Purkinje cell (primary cell): ENCODE results near the gene GRPEL2. TPM values are rescaled to one million over a fixed set of nuclear protein-coding genes. Genes with fewer than 3 reads are reported as not detected.

Experiments
- polyA plus RNA-seq: library from polyadenylated mRNA; unstranded; fragments of >200 nt; fragmentation: Nextera tagmentation; gene quantifications from 2 replicates; pipeline ENCODE4 v1.2.1, GENCODE V29; 2014

Gene GRPEL2, protein sequence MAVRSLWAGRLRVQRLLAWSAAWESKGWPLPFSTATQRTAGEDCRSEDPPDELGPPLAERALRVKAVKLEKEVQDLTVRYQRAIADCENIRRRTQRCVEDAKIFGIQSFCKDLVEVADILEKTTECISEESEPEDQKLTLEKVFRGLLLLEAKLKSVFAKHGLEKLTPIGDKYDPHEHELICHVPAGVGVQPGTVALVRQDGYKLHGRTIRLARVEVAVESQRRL
- polyA plus RNA-seq: 11.6 and 16.6 TPM in 2 replicates

DNA sequence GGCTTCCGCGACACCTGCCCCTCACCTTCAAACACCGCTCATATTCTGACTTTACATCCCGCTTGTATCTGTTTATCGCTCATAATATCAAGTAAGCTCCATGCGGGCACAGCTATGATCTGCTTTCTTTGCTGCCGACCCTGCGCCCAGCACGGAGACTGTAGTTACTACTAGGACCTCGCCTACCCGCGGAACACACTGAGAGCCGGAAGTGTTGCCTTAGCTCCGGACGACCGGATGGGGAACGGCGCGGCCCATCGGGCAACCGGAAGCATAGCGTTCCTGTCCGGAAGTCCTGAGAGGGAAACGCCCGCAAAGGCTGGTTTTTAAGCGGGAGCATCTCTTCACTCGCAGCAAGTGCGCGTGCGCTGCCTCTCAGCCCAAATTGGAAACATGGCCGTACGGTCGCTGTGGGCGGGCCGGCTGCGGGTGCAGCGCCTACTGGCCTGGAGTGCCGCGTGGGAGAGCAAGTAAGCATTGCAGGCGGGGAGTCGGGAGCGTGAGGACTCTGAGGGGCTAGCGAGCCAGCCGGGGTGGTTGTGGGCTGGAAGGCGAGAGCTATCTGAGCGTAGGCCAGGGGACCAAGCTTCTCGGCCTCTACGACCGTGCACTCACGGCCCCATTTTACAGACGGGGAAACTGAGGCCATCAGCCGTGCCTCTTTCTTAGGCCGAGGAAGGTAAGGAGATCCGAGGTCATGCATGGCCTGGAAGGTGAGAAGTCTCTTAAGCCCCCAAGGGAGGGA lies at the start of gene GRPEL2:
TSS of gene GRPEL2 (plus strand) at position 353 of the 745 bp plus-strand sequence. CDS start at position 394, 41 bp downstream.

DNA sequence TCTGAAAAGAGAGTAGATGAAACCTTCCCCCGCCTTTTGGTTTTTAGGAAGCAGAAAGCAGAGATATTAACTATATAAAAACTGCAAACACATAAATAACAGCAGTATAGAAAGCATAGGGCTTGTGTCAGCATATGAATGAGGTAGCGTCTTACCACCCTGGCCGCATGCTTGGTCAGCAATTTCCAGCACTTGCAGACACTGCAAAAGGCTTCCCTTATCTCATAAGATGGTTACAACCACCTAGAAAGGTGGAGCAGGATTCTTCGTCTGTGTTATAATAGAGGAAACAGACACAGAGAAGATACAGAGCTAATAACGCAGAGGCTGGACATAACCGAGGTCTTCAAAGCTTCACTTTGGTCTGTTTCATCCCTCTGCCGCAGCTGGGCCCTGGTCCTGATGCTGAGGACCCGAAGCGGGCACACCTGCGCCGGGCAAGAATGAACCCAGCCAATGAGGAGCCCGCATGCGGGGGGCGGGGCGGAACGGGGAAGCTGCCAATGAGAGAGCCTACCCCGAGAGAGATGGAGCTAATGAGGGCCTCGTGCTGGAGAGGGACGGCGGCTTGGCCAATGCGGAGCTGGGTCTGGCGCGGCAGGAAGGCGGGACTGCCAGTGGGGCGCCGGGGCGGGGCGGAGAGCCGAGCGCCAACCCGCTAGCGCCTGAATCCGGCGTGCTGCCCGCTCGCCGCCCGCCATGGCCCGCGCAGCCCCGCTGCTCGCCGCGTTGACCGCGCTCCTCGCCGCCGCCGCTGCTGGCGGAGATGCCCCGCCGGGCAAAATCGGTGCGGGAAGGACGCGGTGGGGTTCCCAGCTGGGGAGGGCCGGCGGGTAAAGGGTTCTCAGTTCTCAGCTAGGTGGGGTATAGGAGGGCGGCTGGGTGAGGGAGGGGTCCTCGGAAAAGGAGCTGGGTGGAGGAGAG lies 12.3 kb downstream of the GRPEL2 start, which contains the start of gene PCYOX1L:
TSS of gene PCYOX1L (plus strand) at position 677 of the 924 bp plus-strand sequence. CDS start at position 700, 23 bp downstream.

DNA sequence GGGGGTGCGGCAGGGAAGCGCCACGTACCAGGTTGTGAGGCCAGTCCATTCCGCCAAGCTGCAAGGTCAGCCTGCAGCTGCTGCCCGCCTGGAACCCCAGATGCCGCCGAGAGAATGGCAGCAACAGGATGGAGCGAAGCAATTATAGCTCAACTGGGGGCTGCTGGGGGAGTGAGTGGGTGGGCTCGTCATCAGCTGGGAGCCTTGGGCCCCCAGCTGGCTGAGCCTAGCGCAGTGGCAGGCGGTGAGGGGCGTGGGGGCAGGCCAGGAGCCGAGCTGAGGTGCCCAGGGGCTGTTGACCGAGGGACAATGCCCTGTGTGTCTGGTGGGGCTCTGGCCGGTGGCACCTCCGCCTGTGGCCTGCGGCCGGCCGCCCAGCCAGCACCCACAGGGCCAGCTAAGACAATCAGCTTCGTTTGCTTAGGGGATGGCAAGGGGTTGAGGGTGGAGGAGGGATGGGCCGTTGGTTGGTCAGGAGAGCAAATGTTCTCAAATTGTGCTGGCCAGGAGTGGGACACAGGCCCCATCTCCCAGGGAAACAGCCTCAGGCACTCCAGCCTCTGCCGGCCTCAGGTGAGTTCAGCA lies 34.0 kb downstream of the GRPEL2 start, which contains the start of gene IL17B:
TSS of gene IL17B (minus strand) at position 116 of the 585 bp plus-strand sequence. CDS start at position 49, 67 bp downstream.

Other genes starting within 250 kb of the GRPEL2 start
- 4.1 and 7.1 TPM in 2 replicates for gene ABLIM3, start 204.0 kb upstream of the GRPEL2 start, polyA plus RNA-seq
- 0.93 TPM in 1 of 2 replicates, not detected in the other for gene AFAP1L1, start 73.6 kb upstream of the GRPEL2 start, polyA plus RNA-seq
- gene PCYOX1L, start 12.5 kb downstream of the GRPEL2 start, polyA plus RNA-seq: 15.3 and 18.3 TPM in 2 replicates
- gene IL17B, start 33.8 kb downstream of the GRPEL2 start, polyA plus RNA-seq: not detected in 2 replicates
- gene CSNK1A1, start 205.9 kb downstream of the GRPEL2 start, polyA plus RNA-seq: 71.5 and 168 TPM in 2 replicates
- gene ARHGEF37, start 236.0 kb downstream of the GRPEL2 start, polyA plus RNA-seq: 1.1 and 2.3 TPM in 2 replicates